Ishikawa (cell line): ENCODE data around the gene ATP10D.

ENCODE experiments used
- CEBPB ChIP-seq: IDR thresholded peaks from 2 replicates; pipeline ENCODE4 v1.6.1; 2012
- EP300 ChIP-seq: IDR thresholded peaks from 2 replicates; pipeline ENCODE4 v1.6.1; 2012; ENCODE audit warnings: borderline replicate concordance
- FOXM1 ChIP-seq: IDR thresholded peaks from 2 replicates; pipeline ENCODE4 v1.6.1; 2012; ENCODE audit warnings: low read depth, borderline replicate concordance
- TCF12 ChIP-seq: IDR thresholded peaks from 2 replicates; pipeline ENCODE4 v1.6.1; 2012; ENCODE audit warnings: low read depth
- TEAD4 ChIP-seq: IDR thresholded peaks from 2 replicates; pipeline ENCODE4 v1.6.1; 2012
- TF ChIP-seq, protein P1 (sequence below): IDR thresholded peaks from 2 replicates; pipeline ENCODE4 v1.6.1; 2012

DNA sequence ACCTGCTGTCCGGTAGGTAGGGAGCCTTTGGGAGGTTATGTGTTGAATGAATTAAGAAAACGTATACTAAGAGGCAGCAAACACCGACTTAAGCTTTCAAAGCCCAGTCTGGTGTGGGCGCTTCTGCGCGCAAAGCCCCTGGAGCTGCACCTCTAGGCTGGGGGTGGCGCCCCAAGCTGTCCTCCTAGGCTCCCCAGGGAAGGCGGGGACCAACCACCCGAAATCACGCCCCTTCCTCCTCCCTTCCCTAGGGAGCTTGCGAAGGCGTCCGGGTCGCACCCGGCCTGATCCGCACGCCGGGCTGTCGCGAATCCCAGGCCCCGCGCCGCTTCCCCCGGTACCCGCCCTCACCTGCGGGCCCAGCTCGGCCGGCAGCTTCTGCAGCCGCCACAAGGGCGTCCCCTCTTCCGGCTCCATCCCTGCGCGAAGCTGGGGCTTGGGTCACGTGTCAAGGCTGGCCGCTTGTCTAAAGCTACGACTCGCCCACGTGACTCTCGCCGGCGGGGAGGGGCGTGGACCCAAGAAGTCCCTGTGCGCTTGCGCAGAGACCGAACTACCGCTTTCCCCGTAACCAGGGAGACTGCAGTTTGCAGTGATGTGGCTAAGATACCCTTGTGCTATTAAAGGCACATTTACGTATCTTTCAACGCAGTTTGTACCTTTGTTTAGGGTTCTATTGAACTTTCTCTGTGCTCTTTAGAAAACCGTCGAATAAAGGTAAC lies 21.7 kb upstream of the ATP10D start, which contains the start of gene COMMD8:
- TF ChIP-seq, protein P1, sequence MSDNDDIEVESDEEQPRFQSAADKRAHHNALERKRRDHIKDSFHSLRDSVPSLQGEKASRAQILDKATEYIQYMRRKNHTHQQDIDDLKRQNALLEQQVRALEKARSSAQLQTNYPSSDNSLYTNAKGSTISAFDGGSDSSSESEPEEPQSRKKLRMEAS: peak; percentile 86
- TF ChIP-seq FOXM1 (no peak), TCF12 (0 out of 2 replicates have a peak, but pooled peaks have one; percentile 31), TEAD4 (no peak), EP300 (no peak), CEBPB (no peak)
